ENCODE results near the gene CNGA3.

Gene CNGA3

DNA sequence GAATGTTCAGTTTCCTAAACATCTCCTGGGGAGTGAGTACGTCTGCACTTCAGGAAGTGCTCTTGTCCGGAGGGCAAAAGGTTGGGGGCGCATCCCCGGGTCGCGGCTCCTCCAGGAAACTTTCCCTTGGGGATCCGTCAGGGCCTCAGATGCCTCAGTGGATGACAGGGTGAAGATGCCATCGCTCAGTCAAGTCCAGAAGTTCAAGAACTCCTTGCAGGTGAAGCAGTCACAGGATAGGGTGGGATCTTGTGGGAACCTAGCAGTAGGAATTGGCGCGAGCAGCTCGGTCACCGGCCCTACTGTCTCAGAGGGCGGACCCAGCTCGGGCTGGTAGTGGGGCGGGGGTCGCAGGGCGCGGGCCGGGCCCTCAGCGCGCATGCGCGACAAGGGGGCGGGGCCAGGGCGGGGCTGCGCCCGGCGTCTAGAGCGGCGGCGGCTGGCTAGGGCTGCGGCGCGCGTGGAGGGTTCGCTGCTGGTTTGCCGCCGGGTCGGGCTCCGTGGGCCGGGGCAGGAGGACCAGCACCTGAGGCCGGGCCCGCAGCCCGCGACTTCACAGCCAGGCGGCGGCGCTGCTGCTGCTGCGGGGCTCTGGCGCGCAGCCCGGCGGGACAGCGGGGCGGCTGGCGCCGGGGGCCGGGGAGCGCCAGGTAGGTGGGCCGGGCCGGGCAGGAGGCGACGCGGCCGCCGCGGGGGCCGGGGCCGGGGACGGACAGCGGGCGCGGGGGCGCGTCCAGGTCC lies 98.3 kb downstream of the CNGA3 start, which contains the start of gene INPP4A:
Gene INPP4A (plus strand): TSS at position 423 of the 741 bp plus-strand sequence. CDS start 75,191 bp downstream, outside the sequence.
- Histone ChIP-seq H3K27ac (replicated peaks) (peak within 1 kb of the TSS; percentile 69), H3K27me3 (ENCODE audit: insufficient read depth, poor library complexity, severe bottlenecking) (no peaks in the 10 kb centered on the region), H3K4me3 (replicated peaks; ENCODE audit: insufficient read depth, low read length) (peak within 1 kb of the TSS; percentile 83)
- TF ChIP-seq, protein P1, sequence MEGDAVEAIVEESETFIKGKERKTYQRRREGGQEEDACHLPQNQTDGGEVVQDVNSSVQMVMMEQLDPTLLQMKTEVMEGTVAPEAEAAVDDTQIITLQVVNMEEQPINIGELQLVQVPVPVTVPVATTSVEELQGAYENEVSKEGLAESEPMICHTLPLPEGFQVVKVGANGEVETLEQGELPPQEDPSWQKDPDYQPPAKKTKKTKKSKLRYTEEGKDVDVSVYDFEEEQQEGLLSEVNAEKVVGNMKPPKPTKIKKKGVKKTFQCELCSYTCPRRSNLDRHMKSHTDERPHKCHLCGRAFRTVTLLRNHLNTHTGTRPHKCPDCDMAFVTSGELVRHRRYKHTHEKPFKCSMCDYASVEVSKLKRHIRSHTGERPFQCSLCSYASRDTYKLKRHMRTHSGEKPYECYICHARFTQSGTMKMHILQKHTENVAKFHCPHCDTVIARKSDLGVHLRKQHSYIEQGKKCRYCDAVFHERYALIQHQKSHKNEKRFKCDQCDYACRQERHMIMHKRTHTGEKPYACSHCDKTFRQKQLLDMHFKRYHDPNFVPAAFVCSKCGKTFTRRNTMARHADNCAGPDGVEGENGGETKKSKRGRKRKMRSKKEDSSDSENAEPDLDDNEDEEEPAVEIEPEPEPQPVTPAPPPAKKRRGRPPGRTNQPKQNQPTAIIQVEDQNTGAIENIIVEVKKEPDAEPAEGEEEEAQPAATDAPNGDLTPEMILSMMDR (IDR thresholded peaks at IDR 0.05; ENCODE audit: insufficient read depth, low read length): no peak
- TF ChIP-seq POLR2AphosphoS5 (IDR thresholded peaks at IDR 0.05; ENCODE audit: low read depth) (no peak), SPI1 (IDR thresholded peaks at IDR 0.05; ENCODE audit: borderline replicate concordance, low read depth) (no peak), GABPA (IDR thresholded peaks at IDR 0.05; ENCODE audit: low read depth) (no peak)
- TF ChIP-seq, protein P2, sequence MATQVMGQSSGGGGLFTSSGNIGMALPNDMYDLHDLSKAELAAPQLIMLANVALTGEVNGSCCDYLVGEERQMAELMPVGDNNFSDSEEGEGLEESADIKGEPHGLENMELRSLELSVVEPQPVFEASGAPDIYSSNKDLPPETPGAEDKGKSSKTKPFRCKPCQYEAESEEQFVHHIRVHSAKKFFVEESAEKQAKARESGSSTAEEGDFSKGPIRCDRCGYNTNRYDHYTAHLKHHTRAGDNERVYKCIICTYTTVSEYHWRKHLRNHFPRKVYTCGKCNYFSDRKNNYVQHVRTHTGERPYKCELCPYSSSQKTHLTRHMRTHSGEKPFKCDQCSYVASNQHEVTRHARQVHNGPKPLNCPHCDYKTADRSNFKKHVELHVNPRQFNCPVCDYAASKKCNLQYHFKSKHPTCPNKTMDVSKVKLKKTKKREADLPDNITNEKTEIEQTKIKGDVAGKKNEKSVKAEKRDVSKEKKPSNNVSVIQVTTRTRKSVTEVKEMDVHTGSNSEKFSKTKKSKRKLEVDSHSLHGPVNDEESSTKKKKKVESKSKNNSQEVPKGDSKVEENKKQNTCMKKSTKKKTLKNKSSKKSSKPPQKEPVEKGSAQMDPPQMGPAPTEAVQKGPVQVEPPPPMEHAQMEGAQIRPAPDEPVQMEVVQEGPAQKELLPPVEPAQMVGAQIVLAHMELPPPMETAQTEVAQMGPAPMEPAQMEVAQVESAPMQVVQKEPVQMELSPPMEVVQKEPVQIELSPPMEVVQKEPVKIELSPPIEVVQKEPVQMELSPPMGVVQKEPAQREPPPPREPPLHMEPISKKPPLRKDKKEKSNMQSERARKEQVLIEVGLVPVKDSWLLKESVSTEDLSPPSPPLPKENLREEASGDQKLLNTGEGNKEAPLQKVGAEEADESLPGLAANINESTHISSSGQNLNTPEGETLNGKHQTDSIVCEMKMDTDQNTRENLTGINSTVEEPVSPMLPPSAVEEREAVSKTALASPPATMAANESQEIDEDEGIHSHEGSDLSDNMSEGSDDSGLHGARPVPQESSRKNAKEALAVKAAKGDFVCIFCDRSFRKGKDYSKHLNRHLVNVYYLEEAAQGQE (IDR thresholded peaks at IDR 0.05; ENCODE audit: insufficient replicate concordance, low read depth): no peak
- peak in 1 of 2 experiments; percentile 49 for DNase-seq (ENCODE audit: low read depth in 1 of 2, low spot score in 1 of 2)

DNA sequence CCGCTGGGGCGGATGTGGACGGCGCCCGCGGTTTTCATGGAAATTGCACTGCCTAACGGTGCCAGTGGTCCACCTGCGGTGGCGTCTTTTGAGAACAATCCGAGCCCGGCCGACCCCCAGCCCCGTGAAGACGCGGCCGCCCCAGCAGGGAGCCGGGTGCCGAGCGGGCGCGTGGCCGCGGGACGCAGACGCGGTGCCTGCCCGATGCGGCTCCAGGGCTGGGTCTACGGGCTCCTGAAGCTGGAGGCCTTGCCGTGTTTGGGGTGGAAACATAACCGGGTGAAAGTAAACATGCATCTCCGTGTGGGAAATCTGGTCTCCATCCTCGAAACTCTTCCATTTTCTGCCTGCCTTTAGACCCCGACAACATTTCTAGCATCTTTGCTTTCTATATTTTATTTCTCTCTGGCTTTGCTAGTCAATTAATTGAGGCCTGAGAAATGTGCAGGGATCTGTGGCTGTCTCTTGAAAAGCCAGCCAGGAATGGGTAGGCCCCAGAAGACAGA lies 99.0 kb downstream of the CNGA3 start:
- TF ChIP-seq, protein P2 (IDR thresholded peaks at IDR 0.05; ENCODE audit: insufficient replicate concordance, low read depth): no peak
- TF ChIP-seq, protein P1 (IDR thresholded peaks at IDR 0.05; ENCODE audit: insufficient read depth, low read length): no peak
- no peak for TF ChIP-seq SPI1 (IDR thresholded peaks at IDR 0.05; ENCODE audit: borderline replicate concordance, low read depth)
- Histone ChIP-seq H3K4me3 (replicated peaks; ENCODE audit: insufficient read depth, low read length) (peak overlapping the region; percentile 83), H3K27me3 (ENCODE audit: insufficient read depth, poor library complexity, severe bottlenecking) (no peaks in the 10 kb centered on the region), H3K27ac (replicated peaks) (peak overlapping the region; percentile 68)
- no peak for DNase-seq (ENCODE audit: low read depth in 1 of 2, low spot score in 1 of 2)

DNA sequence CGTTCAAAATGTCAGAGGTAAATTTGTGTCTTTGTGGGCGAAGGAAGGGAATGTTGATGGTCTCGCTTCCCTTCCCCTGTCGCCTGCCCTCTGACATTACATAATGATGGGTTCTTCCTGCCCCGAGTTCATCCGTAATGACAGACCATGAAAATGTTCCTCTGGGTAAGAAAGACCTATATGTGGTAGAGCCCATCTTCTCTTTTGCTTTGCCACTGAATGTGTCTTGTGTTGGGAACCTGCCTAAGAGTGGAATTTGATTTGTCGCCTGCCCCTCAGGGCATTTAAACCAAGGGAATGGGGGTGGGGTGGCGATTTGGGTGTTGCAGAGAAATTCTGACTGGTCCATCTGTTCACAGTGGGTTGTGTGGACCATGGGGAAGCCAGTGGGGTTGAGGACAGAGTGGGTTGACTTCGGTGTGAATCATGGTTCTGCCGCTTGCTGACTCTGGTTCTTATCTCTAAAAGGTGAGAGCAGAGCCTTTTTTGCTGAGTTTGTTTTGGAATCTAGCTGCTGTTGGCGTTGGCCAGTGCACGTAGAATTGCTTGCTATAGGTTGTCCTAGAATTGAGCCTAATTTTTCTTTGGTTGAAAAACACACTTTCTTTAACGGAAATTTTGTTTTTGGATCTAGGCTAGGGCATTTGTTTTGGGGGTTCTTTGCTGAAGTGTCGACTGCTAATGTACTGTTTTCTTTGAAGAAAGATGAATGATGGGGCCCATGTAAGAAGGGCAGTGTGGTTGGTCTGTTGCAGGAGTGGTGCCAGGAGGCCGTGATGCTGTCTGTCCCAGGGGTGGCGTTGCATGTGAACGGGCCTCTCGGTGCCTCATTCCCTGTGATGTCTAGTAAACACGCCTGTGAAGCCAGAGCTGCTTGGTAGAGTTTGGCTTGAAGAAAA lies 99.7 kb downstream of the CNGA3 start:
- H3K27me3 ChIP-seq (ENCODE audit: insufficient read depth, poor library complexity, severe bottlenecking): no peaks in the 10 kb centered on the region
- TF ChIP-seq, protein P1 (IDR thresholded peaks at IDR 0.05; ENCODE audit: insufficient read depth, low read length): no peak
- TF ChIP-seq GABPA (IDR thresholded peaks at IDR 0.05; ENCODE audit: low read depth) (no peak), POLR2AphosphoS5 (IDR thresholded peaks at IDR 0.05; ENCODE audit: low read depth) (no peak), SPI1 (IDR thresholded peaks at IDR 0.05; ENCODE audit: borderline replicate concordance, low read depth) (no peak)
- TF ChIP-seq, protein P2 (IDR thresholded peaks at IDR 0.05; ENCODE audit: insufficient replicate concordance, low read depth): no peak
- DNase-seq (ENCODE audit: low read depth in 1 of 2, low spot score in 1 of 2): peak in 1 of 2 experiments; percentile 69
- peak overlapping the region; percentile 68 for H3K27ac ChIP-seq (replicated peaks)
- peak overlapping the region; percentile 83 for H3K4me3 ChIP-seq (replicated peaks; ENCODE audit: insufficient read depth, low read length)

All from HL-60 (cell line).